Type B pancreatic cell (in vitro differentiated cells): ENCODE data around the gene TLE2. TPM values are rescaled to one million over a fixed set of nuclear protein-coding genes. Genes with fewer than 3 reads are reported as not detected.

ENCODE experiments used
- DNase-seq: peaks from one replicate; pipeline ENCODE4 v3.0.0; 2021; ENCODE audit warnings: mixed read lengths; ENCODE audit not compliant: unreplicated experiment; ENCODE audit errors: extremely low spot score
- H3K27ac Mint-ChIP-seq: 2 replicates; pipeline ENCODE4 v1.8.0; 2021; ENCODE audit warnings: mild to moderate bottlenecking, mixed read lengths
- H3K27me3 Mint-ChIP-seq: 2 replicates; pipeline ENCODE4 v1.8.0; 2021; ENCODE audit warnings: mixed read lengths
- H3K36me3 Mint-ChIP-seq: 2 replicates; pipeline ENCODE4 v1.8.0; 2021; ENCODE audit warnings: mixed read lengths
- H3K4me1 Mint-ChIP-seq: one replicate; pipeline ENCODE4 v1.8.0; 2021; ENCODE audit warnings: mixed read lengths; ENCODE audit not compliant: unreplicated experiment
- H3K4me3 Mint-ChIP-seq: 2 replicates; pipeline ENCODE4 v1.8.0; 2021; ENCODE audit warnings: mild to moderate bottlenecking, mixed read lengths
- H3K9me3 Mint-ChIP-seq: 2 replicates; pipeline ENCODE4 v1.8.0; 2021; ENCODE audit warnings: mixed read lengths
- total RNA-seq: library from RNA; stranded (reverse); gene quantifications from 2 replicates; pipeline ENCODE4 v1.2.1, GENCODE V29; 2021; ENCODE audit warnings: low replicate concordance
- TF ChIP-seq, protein P1 (sequence below): fragments of 200-600 bp; sonication (generic); conservative IDR thresholded peaks from 2 replicates; pipeline ENCODE4 v1.5.0; 2021; ENCODE audit warnings: antibody characterized with exemption, mild to moderate bottlenecking

The TLE2 gene
- total RNA-seq, 1 donor from 2014 or later, result 37.7 TPM

DNA sequence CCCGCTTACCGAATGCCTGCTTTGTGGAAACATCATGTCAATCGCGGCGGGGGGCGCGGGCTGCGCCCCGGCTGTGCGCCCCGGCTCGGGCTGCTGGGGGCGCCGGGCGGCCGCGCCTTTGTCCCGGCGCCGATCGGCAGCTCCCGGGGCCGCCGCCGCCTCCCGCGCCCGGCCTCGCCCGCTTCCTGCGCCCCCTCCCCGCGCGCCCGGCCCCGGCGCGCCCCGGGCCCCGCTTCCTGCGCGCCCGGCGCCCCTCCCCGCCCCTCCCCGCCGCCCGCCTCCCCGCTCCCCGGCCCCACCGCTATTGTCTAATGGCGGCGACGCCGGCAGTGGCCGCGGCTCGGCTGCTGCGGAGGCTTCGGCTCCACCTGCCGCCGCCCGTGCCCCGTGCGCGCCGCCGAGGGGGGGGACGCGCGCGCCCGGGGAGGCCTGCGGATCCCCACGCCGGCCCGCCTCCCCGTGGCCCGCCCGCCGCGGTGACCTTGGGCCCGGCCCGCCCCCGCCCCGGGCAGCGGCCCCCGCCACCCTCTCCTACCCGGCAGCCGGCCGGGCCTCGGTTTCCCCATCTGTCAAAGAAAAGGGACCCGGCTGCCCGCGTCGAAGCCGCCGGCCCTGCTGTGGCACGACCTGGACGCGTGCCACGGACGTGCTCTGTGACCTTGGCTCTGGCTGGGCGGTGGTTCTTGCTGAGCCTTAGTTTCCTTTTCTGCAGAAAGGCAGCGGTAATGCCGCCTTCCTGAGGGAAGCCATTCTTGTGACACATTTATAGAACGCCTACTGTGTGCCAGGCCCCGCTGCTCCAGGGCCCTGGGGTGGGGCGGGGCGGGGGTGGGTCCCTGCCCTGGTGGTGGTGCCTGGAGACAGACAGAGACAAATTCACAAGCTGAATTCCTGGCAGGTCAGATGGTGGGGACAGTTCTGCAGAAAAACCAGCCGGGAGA lies 33.4 kb upstream of the TLE2 start, which contains the start of gene TLE5:
TLE5 (minus strand) TSS at position 331 of the 941 bp plus-strand sequence; CDS start at position 36, 295 bp downstream.
- peak within 1 kb of the TSS; percentile 90 for H3K27ac Mint-ChIP-seq
- no peaks in the 10 kb centered on the region for H3K9me3 Mint-ChIP-seq
- peaks cover 35% of the 10 kb centered on the region for H3K4me1 Mint-ChIP-seq
- no peak for DNase-seq
- no peaks in the 10 kb centered on the region for H3K27me3 Mint-ChIP-seq
- TF ChIP-seq, protein P1, sequence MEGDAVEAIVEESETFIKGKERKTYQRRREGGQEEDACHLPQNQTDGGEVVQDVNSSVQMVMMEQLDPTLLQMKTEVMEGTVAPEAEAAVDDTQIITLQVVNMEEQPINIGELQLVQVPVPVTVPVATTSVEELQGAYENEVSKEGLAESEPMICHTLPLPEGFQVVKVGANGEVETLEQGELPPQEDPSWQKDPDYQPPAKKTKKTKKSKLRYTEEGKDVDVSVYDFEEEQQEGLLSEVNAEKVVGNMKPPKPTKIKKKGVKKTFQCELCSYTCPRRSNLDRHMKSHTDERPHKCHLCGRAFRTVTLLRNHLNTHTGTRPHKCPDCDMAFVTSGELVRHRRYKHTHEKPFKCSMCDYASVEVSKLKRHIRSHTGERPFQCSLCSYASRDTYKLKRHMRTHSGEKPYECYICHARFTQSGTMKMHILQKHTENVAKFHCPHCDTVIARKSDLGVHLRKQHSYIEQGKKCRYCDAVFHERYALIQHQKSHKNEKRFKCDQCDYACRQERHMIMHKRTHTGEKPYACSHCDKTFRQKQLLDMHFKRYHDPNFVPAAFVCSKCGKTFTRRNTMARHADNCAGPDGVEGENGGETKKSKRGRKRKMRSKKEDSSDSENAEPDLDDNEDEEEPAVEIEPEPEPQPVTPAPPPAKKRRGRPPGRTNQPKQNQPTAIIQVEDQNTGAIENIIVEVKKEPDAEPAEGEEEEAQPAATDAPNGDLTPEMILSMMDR, result peak; percentile 28
- peaks cover 10% of the 10 kb centered on the region for H3K36me3 Mint-ChIP-seq
- peak within 1 kb of the TSS; percentile 89 for H3K4me3 Mint-ChIP-seq

- Mint-ChIP-seq H3K27ac (peak overlapping the region; percentile 90), H3K27me3 (no peaks in the 10 kb centered on the region), H3K4me3 (peak overlapping the region; percentile 90), H3K9me3 (no peaks in the 10 kb centered on the region), H3K4me1 (peaks cover 39% of the 10 kb centered on the region), H3K36me3 (peaks cover 10% of the 10 kb centered on the region)
- TF ChIP-seq, protein P1, result no peak
- DNase-seq, result no peak
Measured at GRCh38 chr19:3061182-3062161, 32.4 kb upstream of the TLE2 start.

GRCh38 chr19:3060857-3061181 lies 31.7 kb upstream of the TLE2 start:
- TF ChIP-seq, protein P1, result no peak

GRCh38 chr19:3059653-3060052 lies 30.6 kb upstream of the TLE2 start:
- Mint-ChIP-seq H3K4me3 (peak overlapping the region; percentile 59), H3K27ac (no peak overlapping the region), H3K27me3 (no peaks in the 10 kb centered on the region), H3K36me3 (peaks cover 16% of the 10 kb centered on the region), H3K9me3 (no peaks in the 10 kb centered on the region), H3K4me1 (peaks cover 40% of the 10 kb centered on the region)
- no peak for DNase-seq
- TF ChIP-seq, protein P1, result no peak

More at GRCh38 chr19:3060857-3061181, 31.7 kb upstream of the TLE2 start:
- Mint-ChIP-seq H3K4me3 (peak overlapping the region; percentile 90), H3K27ac (peak overlapping the region; percentile 90), H3K9me3 (no peaks in the 10 kb centered on the region), H3K27me3 (no peaks in the 10 kb centered on the region), H3K36me3 (peaks cover 10% of the 10 kb centered on the region), H3K4me1 (peaks cover 39% of the 10 kb centered on the region)
- DNase-seq, result no peak

DNA sequence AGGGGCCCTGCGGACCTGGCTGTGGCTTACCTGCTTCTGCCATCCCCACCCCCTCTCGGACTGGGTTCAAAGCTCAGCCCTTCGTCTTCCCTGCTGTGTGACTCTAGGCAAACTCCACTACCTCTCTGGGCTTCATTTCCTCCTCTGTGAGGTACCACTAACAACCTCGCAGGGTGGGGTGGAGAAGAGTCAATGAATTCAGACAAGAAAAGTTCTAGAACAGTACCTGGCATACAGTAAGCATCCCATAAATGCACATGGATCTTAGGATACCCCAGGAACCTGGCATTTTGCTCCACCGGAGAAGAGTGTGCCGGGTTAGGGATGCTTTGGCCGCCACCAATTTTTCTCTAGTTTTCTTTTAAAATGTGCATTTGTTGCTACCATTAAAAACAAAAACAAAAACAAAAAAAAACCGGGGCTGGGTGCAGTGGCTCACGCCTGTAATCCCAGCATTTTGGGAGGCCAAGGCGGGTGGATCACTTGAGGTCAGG lies 29.8 kb upstream of the TLE2 start:
- H3K27ac Mint-ChIP-seq, result peak overlapping the region; percentile 76

More for the DNA sequence above, 29.8 kb upstream of the TLE2 start:
- Mint-ChIP-seq H3K4me3 (peak overlapping the region; percentile 56), H3K4me1 (peaks cover 45% of the 10 kb centered on the region), H3K36me3 (peaks cover 17% of the 10 kb centered on the region), H3K9me3 (no peaks in the 10 kb centered on the region), H3K27me3 (no peaks in the 10 kb centered on the region)
- DNase-seq, result no peak
- TF ChIP-seq, protein P1, result no peak
